Measurements from ENCODE around the gene RGS16.
"Not testable (repeated sequence)": the region's sequence is repeated elsewhere in the genome, so short reads cannot be mapped to it uniquely, and the experiment has no call there.

RGS16 gene

GRCh38 chr1:182639330-182639729 is 35.1 kb upstream of the RGS16 start:
- no peaks in the 10 kb centered on the region for H3K9me3 ChIP-seq (ENCODE audit: control insufficient read depth, insufficient read depth, low read depth, low read length)
- no peaks in the 10 kb centered on the region for H3K27me3 ChIP-seq (ENCODE audit: control insufficient read depth, insufficient read depth, low read length)
- no peaks in the 10 kb centered on the region for H3K36me3 ChIP-seq (ENCODE audit: control insufficient read depth, insufficient read depth, low read length)
- no peak overlapping the region for H3K27ac ChIP-seq (ENCODE audit: low read depth, low read length)
- no peak overlapping the region for H3K4me3 ChIP-seq (ENCODE audit: low read depth, low read length)
- H3K9ac ChIP-seq (ENCODE audit: low read length), result no peak overlapping the region
- no peaks in the 10 kb centered on the region for H3K4me1 ChIP-seq (ENCODE audit: control insufficient read depth, insufficient read depth, low read length)

GRCh38 chr1:182637769-182638168 is 33.6 kb upstream of the RGS16 start:
- no peak overlapping the region for H3K9ac ChIP-seq (ENCODE audit: low read length)
- H3K36me3 ChIP-seq (ENCODE audit: control insufficient read depth, insufficient read depth, low read length), result no peaks in the 10 kb centered on the region
- H3K27ac ChIP-seq (ENCODE audit: low read depth, low read length), result no peak overlapping the region
- H3K27me3 ChIP-seq (ENCODE audit: control insufficient read depth, insufficient read depth, low read length), result no peaks in the 10 kb centered on the region
- H3K9me3 ChIP-seq (ENCODE audit: control insufficient read depth, insufficient read depth, low read depth, low read length), result no peaks in the 10 kb centered on the region
- peaks cover 11% of the 10 kb centered on the region for H3K4me1 ChIP-seq (ENCODE audit: control insufficient read depth, insufficient read depth, low read length)
- H3K4me3 ChIP-seq (ENCODE audit: low read depth, low read length), result no peak overlapping the region

GRCh38 chr1:182635871-182636270 is 31.7 kb upstream of the RGS16 start:
- Histone ChIP-seq H3K36me3 (ENCODE audit: control insufficient read depth, insufficient read depth, low read length) (no peaks in the 10 kb centered on the region), H3K9me3 (ENCODE audit: control insufficient read depth, insufficient read depth, low read depth, low read length) (no peaks in the 10 kb centered on the region), H3K27me3 (ENCODE audit: control insufficient read depth, insufficient read depth, low read length) (no peaks in the 10 kb centered on the region), H3K4me1 (ENCODE audit: control insufficient read depth, insufficient read depth, low read length) (peaks cover 15% of the 10 kb centered on the region), H3K9ac (ENCODE audit: low read length) (no peak overlapping the region), H3K4me3 (ENCODE audit: low read depth, low read length) (no peak overlapping the region), H3K27ac (ENCODE audit: low read depth, low read length) (no peak overlapping the region)

- H3K4me1 ChIP-seq (ENCODE audit: control insufficient read depth, insufficient read depth, low read length), result peaks cover 29% of the 10 kb centered on the region
- no peaks in the 10 kb centered on the region for H3K27me3 ChIP-seq (ENCODE audit: control insufficient read depth, insufficient read depth, low read length)
- H3K4me3 ChIP-seq (ENCODE audit: low read depth, low read length), result no peak overlapping the region
- H3K9ac ChIP-seq (ENCODE audit: low read length), result no peak overlapping the region
- no peaks in the 10 kb centered on the region for H3K36me3 ChIP-seq (ENCODE audit: control insufficient read depth, insufficient read depth, low read length)
- no peaks in the 10 kb centered on the region for H3K9me3 ChIP-seq (ENCODE audit: control insufficient read depth, insufficient read depth, low read depth, low read length)
- H3K27ac ChIP-seq (ENCODE audit: low read depth, low read length), result no peak overlapping the region
Measured at GRCh38 chr1:182634306-182635072, 30.3 kb upstream of the RGS16 start.

- Histone ChIP-seq H3K36me3 (ENCODE audit: control insufficient read depth, insufficient read depth, low read length) (no peaks in the 10 kb centered on the region), H3K27ac (ENCODE audit: low read depth, low read length) (no peak overlapping the region), H3K4me3 (ENCODE audit: low read depth, low read length) (no peak overlapping the region), H3K9ac (ENCODE audit: low read length) (no peak overlapping the region), H3K4me1 (ENCODE audit: control insufficient read depth, insufficient read depth, low read length) (peaks cover 35% of the 10 kb centered on the region), H3K27me3 (ENCODE audit: control insufficient read depth, insufficient read depth, low read length) (no peaks in the 10 kb centered on the region), H3K9me3 (ENCODE audit: control insufficient read depth, insufficient read depth, low read depth, low read length) (no peaks in the 10 kb centered on the region)
Measured at GRCh38 chr1:182633657-182634281, 29.6 kb upstream of the RGS16 start.

- H3K36me3 ChIP-seq (ENCODE audit: control insufficient read depth, insufficient read depth, low read length), result no peaks in the 10 kb centered on the region
- no peaks in the 10 kb centered on the region for H3K27me3 ChIP-seq (ENCODE audit: control insufficient read depth, insufficient read depth, low read length)
- no peak overlapping the region for H3K4me3 ChIP-seq (ENCODE audit: low read depth, low read length)
- H3K9me3 ChIP-seq (ENCODE audit: control insufficient read depth, insufficient read depth, low read depth, low read length), result no peaks in the 10 kb centered on the region
- H3K9ac ChIP-seq (ENCODE audit: low read length), result no peak overlapping the region
- no peak overlapping the region for H3K27ac ChIP-seq (ENCODE audit: low read depth, low read length)
- H3K4me1 ChIP-seq (ENCODE audit: control insufficient read depth, insufficient read depth, low read length), result peaks cover 35% of the 10 kb centered on the region
Measured at GRCh38 chr1:182633031-182633430, 28.8 kb upstream of the RGS16 start.

GRCh38 chr1:182632441-182632857 is 28.3 kb upstream of the RGS16 start:
- H3K9me3 ChIP-seq (ENCODE audit: control insufficient read depth, insufficient read depth, low read depth, low read length); H3K4me3 ChIP-seq (ENCODE audit: low read depth, low read length); H3K9ac ChIP-seq (ENCODE audit: low read length); H3K27ac ChIP-seq (ENCODE audit: low read depth, low read length); H3K36me3 ChIP-seq (ENCODE audit: control insufficient read depth, insufficient read depth, low read length); H3K27me3 ChIP-seq (ENCODE audit: control insufficient read depth, insufficient read depth, low read length): not testable (repeated sequence)
- H3K4me1 ChIP-seq (ENCODE audit: control insufficient read depth, insufficient read depth, low read length), result peaks cover 35% of the 10 kb centered on the region

- Histone ChIP-seq H3K27ac (ENCODE audit: low read depth, low read length) (no peak overlapping the region), H3K36me3 (ENCODE audit: control insufficient read depth, insufficient read depth, low read length) (no peaks in the 10 kb centered on the region), H3K4me1 (ENCODE audit: control insufficient read depth, insufficient read depth, low read length) (peaks cover 35% of the 10 kb centered on the region), H3K9me3 (ENCODE audit: control insufficient read depth, insufficient read depth, low read depth, low read length) (no peaks in the 10 kb centered on the region), H3K9ac (ENCODE audit: low read length) (no peak overlapping the region), H3K4me3 (ENCODE audit: low read depth, low read length) (no peak overlapping the region), H3K27me3 (ENCODE audit: control insufficient read depth, insufficient read depth, low read length) (no peaks in the 10 kb centered on the region)
Measured at GRCh38 chr1:182631954-182632353, 27.8 kb upstream of the RGS16 start.

- Histone ChIP-seq H3K9ac (ENCODE audit: low read length) (no peak overlapping the region), H3K36me3 (ENCODE audit: control insufficient read depth, insufficient read depth, low read length) (no peaks in the 10 kb centered on the region), H3K4me3 (ENCODE audit: low read depth, low read length) (no peak overlapping the region), H3K4me1 (ENCODE audit: control insufficient read depth, insufficient read depth, low read length) (peaks cover 39% of the 10 kb centered on the region), H3K9me3 (ENCODE audit: control insufficient read depth, insufficient read depth, low read depth, low read length) (no peaks in the 10 kb centered on the region), H3K27ac (ENCODE audit: low read depth, low read length) (no peak overlapping the region), H3K27me3 (ENCODE audit: control insufficient read depth, insufficient read depth, low read length) (no peaks in the 10 kb centered on the region)
Measured at GRCh38 chr1:182631053-182631677, 27.0 kb upstream of the RGS16 start.

GRCh38 chr1:182630586-182630985 is 26.4 kb upstream of the RGS16 start:
- Histone ChIP-seq H3K9ac (ENCODE audit: low read length) (no peak overlapping the region), H3K27ac (ENCODE audit: low read depth, low read length) (no peak overlapping the region), H3K9me3 (ENCODE audit: control insufficient read depth, insufficient read depth, low read depth, low read length) (no peaks in the 10 kb centered on the region), H3K27me3 (ENCODE audit: control insufficient read depth, insufficient read depth, low read length) (no peaks in the 10 kb centered on the region), H3K4me3 (ENCODE audit: low read depth, low read length) (no peak overlapping the region), H3K4me1 (ENCODE audit: control insufficient read depth, insufficient read depth, low read length) (peaks cover 44% of the 10 kb centered on the region), H3K36me3 (ENCODE audit: control insufficient read depth, insufficient read depth, low read length) (no peaks in the 10 kb centered on the region)

- H3K27ac ChIP-seq (ENCODE audit: low read depth, low read length), result no peak overlapping the region
- no peaks in the 10 kb centered on the region for H3K9me3 ChIP-seq (ENCODE audit: control insufficient read depth, insufficient read depth, low read depth, low read length)
- H3K36me3 ChIP-seq (ENCODE audit: control insufficient read depth, insufficient read depth, low read length), result no peaks in the 10 kb centered on the region
- H3K4me3 ChIP-seq (ENCODE audit: low read depth, low read length), result no peak overlapping the region
- H3K9ac ChIP-seq (ENCODE audit: low read length), result no peak overlapping the region
- H3K4me1 ChIP-seq (ENCODE audit: control insufficient read depth, insufficient read depth, low read length), result peaks cover 44% of the 10 kb centered on the region
- H3K27me3 ChIP-seq (ENCODE audit: control insufficient read depth, insufficient read depth, low read length), result no peaks in the 10 kb centered on the region
Measured at GRCh38 chr1:182629499-182630096, 25.4 kb upstream of the RGS16 start.

Data from HUES6 (cell line).